GM21528 (cell line): Measurements from ENCODE around the gene JOSD2.

Experiments used
- ATAC-seq: cut with Tn5 transposase; IDR thresholded peaks from one replicate; pipeline ENCODE4 v1.9.1; 2021; ENCODE audit warnings: mild to moderate bottlenecking, moderate library complexity; ENCODE audit not compliant: unreplicated experiment, low FRiP score

The JOSD2 gene

DNA sequence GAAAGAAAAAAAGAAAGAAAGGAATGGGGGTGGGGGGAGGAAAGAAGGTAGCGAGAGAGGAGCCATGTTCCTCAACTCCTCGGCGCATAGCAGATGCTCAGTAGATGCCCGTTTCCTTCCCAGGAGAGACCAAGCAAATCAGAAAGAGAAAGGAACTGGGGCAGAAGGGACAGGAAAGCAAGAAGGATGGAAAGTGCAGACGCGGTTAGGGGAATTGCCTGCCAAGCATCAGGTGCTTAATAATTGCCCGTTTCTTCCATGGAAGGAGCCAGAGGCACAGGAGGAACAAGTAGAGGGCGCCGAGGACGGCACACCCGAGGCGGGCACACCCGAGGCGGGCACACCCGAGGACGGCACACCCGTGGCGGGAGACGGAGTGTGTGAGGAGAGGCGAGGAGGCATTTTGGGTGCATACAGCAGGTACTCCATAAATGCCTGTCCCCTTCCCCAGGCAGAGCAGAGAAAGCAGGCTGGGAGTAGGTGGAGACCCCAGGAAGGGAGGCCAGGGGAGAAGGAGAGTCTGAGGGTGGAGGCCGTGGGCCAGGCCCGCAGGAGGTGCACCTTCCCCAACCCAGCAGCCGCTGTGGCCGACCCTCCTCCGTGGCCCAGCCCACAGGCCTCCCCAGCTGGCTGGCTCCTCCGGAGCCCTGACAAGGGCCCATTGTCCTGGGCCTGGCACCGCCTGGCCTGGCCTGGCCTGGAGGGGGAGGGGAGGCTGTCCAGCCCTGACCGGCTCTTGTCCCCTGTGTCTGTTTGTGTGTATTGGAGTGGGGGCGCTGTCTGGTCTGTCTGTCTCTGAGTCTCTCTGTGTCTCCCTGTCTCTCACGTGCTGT lies 14.6 kb downstream of the JOSD2 start:
- no peak for ATAC-seq

DNA sequence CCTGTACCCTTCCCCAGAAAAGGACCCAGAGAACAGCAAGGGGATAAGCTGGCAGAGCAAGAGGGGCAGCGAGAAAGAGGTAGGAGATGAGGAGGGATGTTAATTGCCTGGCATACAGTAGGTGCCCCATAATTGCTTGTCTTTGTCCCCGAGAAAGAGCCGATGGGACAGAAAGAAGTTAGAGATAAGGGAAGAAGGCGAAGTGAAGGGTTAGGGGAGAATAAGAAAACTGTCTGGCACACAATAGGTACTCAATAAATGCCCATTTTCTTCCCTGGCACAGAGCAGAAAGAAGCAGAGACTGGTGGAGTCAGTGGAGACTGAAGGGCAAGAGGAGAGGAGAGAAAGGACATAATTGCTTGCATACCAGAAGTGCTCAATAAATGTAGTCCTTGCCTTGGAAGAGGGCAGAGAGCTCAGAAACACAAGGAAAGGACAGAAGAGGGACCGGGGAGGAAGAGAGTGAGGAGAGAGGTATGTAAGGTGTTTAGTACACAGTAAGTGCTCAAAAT lies 15.9 kb downstream of the JOSD2 start:
- no peak for ATAC-seq

DNA sequence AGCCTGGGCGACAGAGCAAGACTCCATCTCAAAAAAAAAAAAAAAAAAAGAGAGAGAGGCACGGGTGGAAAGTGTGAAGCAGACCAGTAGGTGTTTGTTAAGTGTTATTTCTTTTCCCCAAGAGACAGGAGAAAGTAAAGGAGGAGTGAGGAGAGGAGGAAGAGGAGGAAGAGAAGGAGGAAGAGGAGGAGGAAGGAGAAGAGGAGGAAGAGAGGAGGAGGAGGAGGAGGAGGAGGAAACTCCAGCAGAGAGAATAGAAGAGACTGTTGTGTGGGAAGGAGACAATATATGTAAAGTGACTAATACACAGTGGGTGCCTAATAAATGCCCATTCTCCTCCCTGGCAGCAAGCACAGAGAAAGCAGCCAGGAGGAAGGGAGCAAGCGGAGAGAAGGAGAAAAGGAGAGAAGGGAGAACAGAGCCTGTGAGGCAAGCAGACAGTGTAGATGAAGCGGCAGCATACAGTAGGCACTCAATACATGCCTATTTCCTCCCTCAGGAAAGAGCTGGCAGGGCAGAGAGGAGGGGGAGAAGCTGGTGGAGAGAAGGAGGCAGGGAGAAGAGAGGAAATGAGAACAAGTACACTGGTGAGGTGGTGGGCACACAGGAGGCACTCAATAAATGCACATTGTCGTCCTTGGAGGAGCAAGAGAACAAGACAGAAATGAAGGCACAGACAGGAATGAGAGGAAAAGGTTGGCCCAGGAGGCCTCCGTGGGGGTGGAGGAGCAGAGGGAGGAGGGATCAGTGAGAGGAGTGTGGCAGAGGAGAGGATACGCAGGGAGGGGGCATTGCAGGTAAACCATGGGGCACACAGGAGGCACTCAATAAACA lies 16.6 kb downstream of the JOSD2 start:
- ATAC-seq: no peak

DNA sequence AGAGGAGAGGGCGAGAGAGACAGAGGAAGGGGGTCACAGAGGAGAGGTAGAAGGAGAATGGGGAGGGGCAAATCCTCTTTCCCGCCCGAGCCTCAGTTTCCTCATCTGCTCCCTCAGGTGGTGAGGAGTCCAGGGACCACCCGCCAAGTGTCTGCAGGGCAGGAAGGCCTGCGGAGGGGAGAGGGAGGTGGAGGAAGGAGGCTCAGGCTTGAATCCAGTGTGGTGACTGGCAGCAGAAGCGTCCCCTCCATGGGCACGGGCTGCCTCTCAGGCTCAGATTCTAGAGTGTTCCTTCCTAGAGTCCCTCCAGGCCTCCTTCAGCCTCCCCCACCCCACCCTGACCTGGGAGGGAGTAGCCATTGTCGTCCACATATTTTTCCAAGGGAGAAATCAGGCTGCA lies 17.8 kb downstream of the JOSD2 start:
- no peak for ATAC-seq

DNA sequence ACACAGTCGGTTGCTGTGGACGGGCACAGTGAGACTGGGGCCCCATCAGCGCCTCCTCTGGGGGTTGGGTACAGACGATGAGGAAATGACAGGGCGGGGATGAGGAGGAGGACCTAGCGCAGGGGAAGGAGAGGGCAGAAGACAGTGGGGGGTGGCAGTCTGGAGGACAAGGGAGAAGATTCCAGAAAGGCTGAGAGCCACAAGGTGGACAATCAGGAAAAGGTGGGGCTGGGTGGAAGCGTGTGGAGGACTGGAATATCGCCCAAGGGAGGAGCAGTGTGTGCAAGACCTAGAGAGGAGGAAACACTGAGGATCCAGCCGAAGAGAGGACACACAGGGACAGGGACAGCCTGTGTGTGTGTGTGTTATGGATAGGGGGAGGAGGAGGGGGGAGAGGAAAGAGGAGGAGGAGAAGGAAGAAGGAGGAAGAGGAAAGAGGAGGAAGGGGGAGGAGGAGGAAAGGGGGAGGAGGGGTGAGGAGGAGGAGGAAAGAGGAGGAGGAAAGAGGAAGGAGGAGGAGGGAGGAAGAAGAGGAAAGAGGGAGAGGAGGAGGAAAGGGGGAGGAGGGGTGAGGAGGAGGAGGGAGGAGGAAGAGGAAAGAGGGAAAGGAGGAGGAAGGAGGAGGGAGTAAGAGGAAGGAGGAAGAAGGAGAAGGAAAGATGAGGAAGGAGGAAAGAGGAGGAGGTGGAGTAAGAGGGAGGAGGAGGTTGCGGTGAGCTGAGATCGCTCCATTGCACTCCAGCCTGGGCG lies 18.5 kb downstream of the JOSD2 start:
- no peak for ATAC-seq

DNA sequence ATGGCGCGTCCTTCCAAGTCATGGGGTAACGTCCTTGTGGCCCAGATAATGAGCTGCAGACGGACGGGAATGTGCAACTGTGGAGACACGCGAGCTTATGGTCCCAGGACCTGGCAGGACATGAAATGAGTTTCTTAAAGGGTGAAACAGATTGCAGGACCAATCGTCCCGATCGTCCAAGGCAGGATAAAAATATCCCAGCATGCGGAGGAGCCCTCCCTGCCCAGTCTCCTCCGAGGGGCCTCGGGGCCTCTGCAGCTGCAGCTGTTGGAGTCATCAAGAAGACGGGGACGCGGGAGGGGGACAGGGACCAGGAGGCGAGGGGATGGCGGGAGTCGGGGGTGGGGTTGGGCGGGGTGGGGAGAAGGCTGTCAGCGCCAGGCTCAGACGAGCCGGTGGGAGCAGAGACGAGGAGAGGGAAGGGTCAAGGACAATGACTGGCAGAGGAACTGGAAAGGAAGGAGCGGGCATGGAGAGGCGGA lies 20.0 kb downstream of the JOSD2 start:
- no peak for ATAC-seq

DNA sequence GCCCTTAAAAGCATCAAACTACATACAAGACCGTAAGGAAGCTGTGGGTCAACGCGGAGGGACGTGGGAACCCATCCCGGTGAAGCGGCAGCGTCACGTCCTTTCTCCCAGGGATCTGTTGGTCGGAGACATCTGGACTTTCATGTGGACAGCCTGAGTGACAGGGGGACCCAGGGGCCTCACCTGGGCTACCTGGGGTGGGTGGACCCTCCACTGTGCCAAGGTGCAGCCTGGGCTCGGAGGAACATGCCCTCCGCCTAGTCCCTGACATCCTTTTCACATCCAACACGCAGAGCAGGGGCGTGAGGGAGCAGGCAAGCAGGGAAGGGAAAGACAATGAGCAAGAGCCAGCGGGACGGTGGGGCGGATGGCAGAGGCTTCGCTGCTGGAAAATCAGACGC lies 20.6 kb downstream of the JOSD2 start:
- no peak for ATAC-seq

DNA sequence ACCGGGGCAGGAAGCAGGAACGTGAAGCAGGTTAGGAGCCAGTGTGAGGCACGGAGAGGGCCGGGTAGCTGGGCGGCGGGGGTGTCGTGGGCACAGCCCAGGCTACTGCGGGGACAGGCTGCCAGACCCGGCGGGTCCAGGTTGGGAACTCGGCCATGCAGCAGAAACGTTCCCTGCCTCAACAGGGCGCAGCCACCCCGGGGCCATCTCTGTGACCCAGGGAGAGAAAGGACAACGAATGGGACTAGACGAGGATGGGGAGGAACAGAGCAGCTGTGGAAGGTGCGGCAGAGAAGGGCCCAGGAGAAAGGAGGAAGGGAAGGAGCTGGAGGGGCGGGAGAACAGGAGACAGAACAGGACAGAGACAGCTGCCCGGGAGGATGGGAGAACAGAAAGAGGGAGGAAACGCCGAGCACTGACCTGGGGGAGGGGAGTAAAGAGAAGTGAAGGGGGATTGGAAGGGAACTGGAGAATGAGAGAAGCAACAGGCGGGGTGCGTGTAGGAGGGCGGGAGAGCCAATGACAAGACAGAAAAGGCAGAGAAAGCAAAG lies 21.5 kb downstream of the JOSD2 start:
- ATAC-seq: no peak

DNA sequence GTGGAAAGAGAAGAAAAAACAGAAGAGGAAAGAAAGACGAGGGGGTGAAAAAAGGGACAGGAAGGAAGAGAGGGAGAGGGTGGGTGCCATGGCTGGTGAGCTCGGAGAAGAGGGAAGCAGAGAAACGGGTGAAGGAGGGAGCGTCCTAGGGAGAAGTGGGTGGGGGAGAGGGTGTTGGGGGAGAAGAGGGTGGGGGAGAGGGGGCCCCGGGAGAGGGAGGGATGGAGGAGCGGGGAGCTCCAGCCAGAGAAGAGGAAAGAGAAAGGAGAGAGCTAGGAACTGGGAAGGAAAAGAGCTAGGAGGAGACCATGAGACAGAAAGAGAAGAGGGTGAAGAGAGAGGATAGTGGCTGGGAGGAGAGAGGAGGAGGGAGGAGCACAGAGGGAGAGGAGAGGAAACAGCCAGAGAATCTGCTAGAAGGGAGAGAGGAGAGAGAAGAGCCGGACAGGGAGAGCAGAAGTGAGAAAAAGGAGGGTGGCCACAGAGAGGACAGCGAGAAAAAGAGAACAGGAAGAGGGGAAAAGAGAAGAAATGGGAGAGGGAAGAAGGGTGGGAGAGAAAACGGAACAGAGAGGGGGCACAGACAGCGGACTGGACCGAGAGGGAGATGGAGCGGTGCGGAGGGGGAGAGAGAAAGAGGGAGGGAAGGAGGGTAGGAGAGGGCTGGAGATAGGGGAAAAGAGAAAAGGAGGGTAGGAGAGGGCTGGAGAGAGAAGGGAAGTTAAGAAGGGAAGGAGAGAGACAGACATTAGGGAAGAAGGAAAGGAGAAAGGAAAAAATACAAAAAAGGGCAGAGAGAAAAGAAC lies 22.4 kb downstream of the JOSD2 start:
- ATAC-seq: no peak

DNA sequence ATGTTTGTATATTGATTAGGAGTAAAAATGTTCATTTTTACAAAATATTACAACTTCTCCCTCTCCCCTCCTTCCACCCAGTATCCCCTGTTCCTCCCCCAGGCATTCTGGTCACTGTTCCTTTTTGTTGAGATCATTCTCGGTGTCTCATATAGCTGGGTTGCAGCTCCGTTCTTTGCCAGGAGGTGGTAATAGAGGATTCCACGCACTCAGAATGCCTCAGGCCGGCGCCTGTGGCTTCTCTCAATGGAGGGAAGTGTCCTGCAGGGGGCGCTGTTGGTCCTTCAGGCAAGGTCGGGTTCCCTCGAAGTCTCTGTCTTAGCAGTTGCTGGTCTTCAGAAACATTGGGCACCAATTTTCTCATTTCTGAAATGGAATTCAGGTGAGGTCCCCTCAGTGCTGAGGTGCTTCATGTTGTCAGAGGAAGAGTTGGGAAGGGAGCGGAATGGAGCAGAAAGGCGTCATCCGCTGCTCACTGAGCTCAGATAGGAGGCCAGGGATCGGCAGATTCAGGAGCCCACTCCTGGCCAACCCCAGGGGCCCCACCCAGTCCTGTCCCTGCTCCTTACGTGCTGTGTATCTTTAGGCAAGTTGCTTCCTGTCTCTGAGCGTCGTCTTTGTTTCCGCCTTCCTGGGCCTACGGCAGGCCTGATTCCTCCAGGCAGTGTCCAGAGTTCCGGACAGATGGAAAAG lies 24.0 kb downstream of the JOSD2 start:
- no peak for ATAC-seq

DNA sequence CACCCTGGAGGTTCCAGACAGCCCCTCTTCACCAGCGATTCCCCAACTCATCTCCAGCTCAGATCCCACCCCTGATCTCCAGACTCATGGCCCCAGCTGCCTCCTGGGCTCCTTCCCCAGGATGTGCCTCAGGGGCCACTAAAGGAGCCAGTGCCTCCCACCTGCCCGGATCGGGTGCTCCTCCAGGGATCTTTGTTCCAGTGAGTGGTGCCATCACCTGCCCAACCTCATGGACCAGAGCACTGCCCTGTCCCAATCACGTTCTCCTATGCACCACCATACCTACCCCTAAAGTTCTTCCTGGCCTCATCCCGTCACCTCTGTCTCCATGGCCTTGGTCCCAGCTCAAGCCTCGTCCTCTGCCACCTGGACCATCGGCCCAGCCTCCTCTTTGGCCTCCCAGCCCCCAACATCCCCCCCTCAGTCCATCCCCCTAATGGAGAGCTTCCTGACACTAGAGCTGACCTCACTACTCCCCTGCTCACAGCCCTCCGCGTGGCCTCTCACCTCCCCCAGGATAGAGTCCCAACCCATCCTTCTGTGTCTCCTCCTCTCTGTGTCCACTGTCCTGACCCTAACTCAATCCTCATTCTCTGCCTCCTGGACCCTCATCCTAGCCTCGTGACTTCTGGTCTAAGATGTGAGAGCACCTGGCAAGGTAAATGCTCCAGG lies 25.6 kb downstream of the JOSD2 start:
- no peak for ATAC-seq

DNA sequence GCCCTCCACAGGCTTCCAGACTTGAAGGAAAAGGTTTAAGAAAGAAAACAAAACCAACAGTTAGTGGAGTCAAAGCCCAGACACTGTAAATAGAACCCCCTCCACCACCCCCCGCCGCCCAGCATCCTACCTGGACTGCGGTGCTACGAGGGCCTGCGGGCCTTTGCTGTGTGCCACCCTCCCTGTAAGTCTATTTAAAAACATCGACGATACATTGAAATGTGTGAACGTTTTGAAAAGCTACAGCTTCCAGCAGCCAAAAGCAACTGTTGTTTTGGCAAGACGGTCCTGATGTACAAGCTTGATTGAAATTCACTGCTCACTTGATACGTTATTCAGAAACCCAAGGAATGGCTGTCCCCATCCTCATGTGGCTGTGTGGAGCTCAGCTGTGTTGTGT lies 28.1 kb downstream of the JOSD2 start:
- no peak for ATAC-seq

DNA sequence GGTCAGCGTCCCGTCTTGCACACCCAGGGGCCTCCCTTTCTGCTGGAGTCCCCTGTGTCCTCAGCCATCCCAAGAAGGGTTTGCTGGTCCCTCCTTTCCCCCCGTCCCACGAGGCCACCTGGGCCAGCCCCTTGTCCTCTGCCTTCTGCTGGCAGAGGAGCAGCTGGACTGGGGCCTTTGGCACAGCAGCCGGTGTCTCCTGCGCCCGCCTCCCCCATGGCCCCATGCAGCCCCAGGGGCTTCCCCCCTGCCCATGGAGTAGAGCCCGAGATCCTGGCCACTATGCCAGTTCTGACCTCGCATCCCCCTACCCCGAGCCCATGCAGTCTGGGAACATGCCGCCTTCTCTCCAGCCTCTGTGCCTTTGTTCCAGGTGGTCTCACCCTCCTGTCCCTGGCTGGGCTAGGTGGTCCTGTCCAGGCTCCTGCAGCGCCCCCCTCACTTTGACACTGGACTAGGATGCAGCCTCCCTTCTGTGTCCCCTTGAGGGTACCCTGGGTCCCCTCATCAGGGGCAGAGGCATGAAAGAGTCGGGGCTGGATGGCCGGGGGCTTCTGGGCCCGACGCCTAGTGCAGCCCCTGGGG lies 28.6 kb downstream of the JOSD2 start:
- no peak for ATAC-seq

DNA sequence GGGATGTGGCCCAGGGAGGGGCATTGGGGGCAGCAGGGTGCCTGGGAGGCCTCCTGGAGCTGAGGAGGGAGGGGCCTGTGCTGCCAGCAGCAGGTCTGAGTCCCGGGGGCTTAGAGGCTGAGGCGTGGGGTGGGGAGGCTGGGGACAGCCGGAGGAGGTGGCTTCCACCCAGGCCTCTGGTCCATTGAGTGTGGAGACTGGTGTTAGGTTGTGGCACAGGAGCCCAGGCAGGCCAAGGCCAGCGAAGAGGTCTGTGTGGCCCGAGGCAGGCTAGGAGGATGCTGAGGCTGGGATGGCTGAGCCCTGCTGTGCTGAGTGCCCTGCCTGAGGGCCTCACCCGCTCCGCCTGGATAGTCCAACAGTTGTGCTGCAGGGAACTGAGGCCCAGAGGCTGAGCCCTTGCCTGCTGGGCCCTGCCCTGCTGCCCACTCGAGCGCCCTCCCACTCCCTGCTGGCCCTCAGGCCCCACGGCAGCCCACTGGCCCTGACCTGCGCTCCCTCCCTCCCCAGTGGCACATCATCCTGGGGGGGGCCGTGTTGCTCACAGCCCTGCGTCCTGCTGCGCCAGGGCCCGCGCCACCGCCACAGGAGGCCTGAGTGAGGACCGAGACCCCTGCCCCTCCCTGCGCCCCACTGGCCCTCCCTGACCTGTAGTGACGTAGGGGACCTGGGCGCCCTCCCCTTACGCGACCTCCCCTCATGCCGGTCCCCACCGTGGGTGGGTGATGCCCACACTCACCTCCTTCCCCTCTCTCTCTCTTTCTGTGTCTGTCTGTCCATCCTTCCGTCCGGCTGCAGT lies 29.4 kb downstream of the JOSD2 start:
- ATAC-seq: no peak

DNA sequence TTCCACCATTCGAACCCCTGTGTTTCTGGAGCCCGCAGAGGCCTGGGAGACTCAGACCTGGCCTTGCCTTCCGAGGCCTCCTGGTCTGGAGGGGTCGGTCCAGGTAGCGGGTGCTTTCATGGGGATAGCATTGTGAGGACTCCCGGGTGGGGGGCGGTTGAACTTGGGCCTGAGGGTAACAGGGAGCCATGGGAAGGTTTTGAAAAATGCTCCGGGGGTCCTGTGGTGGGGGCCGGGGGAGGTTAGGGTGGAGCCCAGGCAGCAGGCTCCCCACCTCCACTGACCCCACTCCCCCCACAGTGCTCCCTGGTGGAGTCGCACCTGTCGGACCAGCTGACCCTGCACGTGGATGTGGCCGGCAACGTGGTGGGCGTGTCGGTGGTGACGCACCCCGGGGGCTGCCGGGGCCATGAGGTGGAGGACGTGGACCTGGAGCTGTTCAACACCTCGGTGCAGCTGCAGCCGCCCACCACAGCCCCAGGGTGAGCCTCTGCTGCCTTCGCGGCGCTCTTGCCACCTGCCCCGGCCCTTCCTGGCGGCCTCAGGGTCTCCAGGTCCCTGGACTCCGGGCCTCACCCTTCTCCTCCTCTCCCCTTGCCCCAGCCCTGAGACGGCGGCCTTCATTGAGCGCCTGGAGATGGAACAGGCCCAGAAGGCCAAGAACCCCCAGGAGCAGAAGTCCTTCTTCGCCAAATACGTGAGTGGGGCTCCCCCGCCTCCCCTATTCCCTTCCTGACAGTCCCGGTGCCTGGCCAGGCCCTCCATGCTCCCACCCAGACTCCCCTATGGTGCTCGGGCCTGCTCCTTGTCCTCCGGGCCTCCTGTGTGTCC lies 30.5 kb downstream of the JOSD2 start:
- ATAC-seq: no peak

DNA sequence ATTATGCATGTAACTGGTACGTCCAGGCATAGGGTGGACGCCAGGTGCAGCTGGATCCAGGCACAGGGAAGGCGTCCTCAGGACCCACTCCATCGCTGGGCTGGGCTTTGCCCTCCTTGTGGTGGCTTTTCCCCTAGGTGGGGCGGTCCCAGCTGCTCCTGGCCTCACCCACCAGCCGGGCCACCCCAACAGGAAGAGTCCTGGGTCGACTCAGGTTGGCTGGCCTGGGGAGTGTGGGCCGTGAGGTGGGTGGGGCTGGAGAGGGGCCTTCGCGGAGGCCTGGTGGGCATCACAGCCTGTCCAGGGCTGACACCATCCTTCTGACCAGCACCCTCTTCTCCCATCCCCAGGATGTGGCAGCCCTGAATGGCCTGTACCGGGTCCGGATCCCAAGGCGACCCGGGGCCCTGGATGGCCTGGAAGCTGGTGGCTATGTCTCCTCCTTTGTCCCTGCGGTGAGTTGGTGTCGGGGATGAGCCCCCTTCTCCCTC lies 31.2 kb downstream of the JOSD2 start:
- no peak for ATAC-seq
